Ovary (tissue), 9 donors: ENCODE results near the gene IFT25. TPM values are rescaled to one million over a fixed set of nuclear protein-coding genes. Genes with fewer than 3 reads are reported as not detected.

Experiments
- DNase-seq, 5 donors: peaks; one replicate each; pipeline ENCODE4 v3.0.0-alpha.2; 2019 to 2020
- H3K27ac ChIP-seq, 2 donors: fragments of 200-600 bp; one replicate each; pipeline versions ENCODE4 v1.5.1 to v1.8.0; 2019 to 2022
- H3K27me3 ChIP-seq: fragments of 200-600 bp; one replicate; pipeline ENCODE4 v1.8.0; 2022
- H3K36me3 ChIP-seq: fragments of 200-600 bp; sonication (generic); one replicate; pipeline ENCODE4 v1.5.1; 2019
- H3K4me1 ChIP-seq: one replicate; pipeline ENCODE4 v1.8.1; 2013; ENCODE audit warnings: mild to moderate bottlenecking, moderate library complexity; ENCODE audit not compliant: insufficient read depth
- H3K4me3 ChIP-seq: fragments of 200-600 bp; sonication (generic); one replicate; pipeline ENCODE4 v1.5.1; 2017
- H3K9me3 ChIP-seq, 2 donors: fragments of 200-600 bp in 1 of 2; sonication (generic) in 1 of 2; one replicate each; pipeline versions ENCODE4 v1.5.1 to v1.8.1; 2013 to 2019; ENCODE audit warnings: mild to moderate bottlenecking in 1 of 2, moderate library complexity in 1 of 2
- EP300 ChIP-seq: sonication (generic); formaldehyde crosslinking; IDR thresholded peaks from one replicate; pipeline ENCODE4 v1.6.1; 2017; ENCODE audit warnings: antibody characterized with exemption
- POLR2A ChIP-seq: fragments of 450-650 bp; IDR thresholded peaks from one replicate; pipeline ENCODE4 v1.6.1; 2017; ENCODE audit warnings: antibody characterized with exemption, mild to moderate bottlenecking, moderate library complexity
- WGBS, 3 donors: extraction: QIAGEN DNeasy Blood & Tissue Kit in 1 of 3; methylation state at CpG; one replicate each; pipeline versions ENCODE4 v1.1.5 to v1.1.7; 2013 to 2017; 5-methylcytosine and 5-hydroxymethylcytosine counted together
- intact Hi-C, 4 donors: fragments of 100-400 bp; cut with DNase I; formaldehyde crosslinking; loops; one replicate each; pipeline versions ENCODE4 v1.11.0 to v1.15.1; 2022 to 2023
- polyA plus RNA-seq, 2 donors: library from polyadenylated mRNA; stranded (reverse); fragments of 200-250 nt in 1 of 2; fragments of 350-450 nt in 1 of 2; fragmentation: Illumina TruSeq in 1 of 2; extraction: RNeasy Lipid Tissue Mini Kit (QIAGEN cat#74804) in 1 of 2; gene quantifications; one replicate each; pipeline ENCODE4 v1.2.3, GENCODE V29; 2013 to 2014
- total RNA-seq, 7 donors: library from RNA; depleted of rRNA in 2 of 7; stranded (reverse); fragments of >200 nt in 2 of 7; fragmentation: NEBNext Ultra II Directional in 3 of 7; extraction: Animal tissue kit (Norgen Biotek cat#: 25700) in 3 of 7; gene quantifications; one replicate each; pipeline versions ENCODE4 v1.1.0 to v1.2.4, GENCODE V29; 2016 to 2023
- TF ChIP-seq, protein P1 (sequence below), 3 donors: fragments of 450-650 bp in 2 of 3; fragments of 200-600 bp in 1 of 3; IDR thresholded peaks; one replicate each; pipeline versions ENCODE4 v1.5.1 to v1.8.0; 2016 to 2022; ENCODE audit warnings: antibody characterized with exemption in 3 of 3, mild to moderate bottlenecking in 1 of 3
- donor health status: DM: no; HTN: no; CAD: no; lungs with moderate emphysema.
- donor health status: DM: no; HTN: no; CAD: no.
- donor health status: Bipolar disorder and iron deficiency.
- donor health status: DM: yes; HTN: yes; CAD: no.
- donor health status: DM: no; HTN: no; CAD: no.
- donor health status: DM: yes; HTN: yes; CAD: no.

IFT25 gene
- total and polyA plus RNA-seq, 9 donors: 24.2 to 39.4 (median 28.5) TPM

DNA sequence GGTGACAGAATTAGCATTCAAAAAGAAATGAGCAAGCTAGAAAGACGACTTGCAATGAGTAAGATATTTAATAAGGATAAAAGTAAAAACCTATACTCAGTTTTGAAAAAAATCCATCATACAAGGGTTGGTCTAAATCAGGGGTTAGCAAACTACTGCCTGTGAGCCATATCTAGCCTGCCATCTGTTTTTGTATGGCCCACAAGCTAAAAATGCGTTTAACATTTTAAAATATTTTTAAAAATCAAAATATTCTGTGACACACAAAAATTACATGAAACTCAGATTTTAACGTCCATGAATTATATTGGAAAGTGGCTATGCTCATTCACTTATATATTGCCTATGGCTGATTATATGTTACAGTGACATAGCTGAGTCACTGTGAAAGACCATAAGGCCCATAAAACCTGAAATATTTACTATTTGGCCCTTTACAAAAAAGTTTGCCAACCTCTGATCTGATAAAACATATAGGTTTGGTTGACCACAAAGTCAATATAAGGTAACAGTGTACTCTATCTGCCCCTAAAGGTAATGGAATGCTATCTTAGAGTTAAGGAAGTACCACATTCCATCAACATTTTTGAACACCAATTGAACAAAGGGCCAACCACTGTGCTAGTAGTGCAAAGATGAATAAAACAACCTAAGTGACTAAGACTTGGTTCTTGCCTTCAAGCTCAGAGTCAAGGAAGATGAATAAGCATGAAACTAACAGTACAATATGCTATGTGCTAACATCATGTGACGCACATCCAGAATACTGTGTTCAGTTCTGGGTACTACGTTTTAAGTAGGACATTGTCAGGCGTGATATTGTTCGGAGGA lies 3.2 kb downstream of the IFT25 start:
- TF ChIP-seq, protein P1, sequence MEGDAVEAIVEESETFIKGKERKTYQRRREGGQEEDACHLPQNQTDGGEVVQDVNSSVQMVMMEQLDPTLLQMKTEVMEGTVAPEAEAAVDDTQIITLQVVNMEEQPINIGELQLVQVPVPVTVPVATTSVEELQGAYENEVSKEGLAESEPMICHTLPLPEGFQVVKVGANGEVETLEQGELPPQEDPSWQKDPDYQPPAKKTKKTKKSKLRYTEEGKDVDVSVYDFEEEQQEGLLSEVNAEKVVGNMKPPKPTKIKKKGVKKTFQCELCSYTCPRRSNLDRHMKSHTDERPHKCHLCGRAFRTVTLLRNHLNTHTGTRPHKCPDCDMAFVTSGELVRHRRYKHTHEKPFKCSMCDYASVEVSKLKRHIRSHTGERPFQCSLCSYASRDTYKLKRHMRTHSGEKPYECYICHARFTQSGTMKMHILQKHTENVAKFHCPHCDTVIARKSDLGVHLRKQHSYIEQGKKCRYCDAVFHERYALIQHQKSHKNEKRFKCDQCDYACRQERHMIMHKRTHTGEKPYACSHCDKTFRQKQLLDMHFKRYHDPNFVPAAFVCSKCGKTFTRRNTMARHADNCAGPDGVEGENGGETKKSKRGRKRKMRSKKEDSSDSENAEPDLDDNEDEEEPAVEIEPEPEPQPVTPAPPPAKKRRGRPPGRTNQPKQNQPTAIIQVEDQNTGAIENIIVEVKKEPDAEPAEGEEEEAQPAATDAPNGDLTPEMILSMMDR (IDR thresholded peaks at IDR 0.05): no peak
- no peak for TF ChIP-seq POLR2A
- TF ChIP-seq EP300: no peak
- Histone ChIP-seq H3K27ac (no peak overlapping the region), H3K9me3 (no peaks in the 10 kb centered on the region), H3K27me3 (no peaks in the 10 kb centered on the region), H3K4me1 (peaks cover 13% of the 10 kb centered on the region), H3K4me3 (no peak overlapping the region), H3K36me3 (no peaks in the 10 kb centered on the region)
- no peak for DNase-seq
- intact Hi-C loops: no loop called here
- 86 to 91% (median 87%) methylated on average over 7 of the region's 7 CpGs for WGBS, 3 donors

DNA sequence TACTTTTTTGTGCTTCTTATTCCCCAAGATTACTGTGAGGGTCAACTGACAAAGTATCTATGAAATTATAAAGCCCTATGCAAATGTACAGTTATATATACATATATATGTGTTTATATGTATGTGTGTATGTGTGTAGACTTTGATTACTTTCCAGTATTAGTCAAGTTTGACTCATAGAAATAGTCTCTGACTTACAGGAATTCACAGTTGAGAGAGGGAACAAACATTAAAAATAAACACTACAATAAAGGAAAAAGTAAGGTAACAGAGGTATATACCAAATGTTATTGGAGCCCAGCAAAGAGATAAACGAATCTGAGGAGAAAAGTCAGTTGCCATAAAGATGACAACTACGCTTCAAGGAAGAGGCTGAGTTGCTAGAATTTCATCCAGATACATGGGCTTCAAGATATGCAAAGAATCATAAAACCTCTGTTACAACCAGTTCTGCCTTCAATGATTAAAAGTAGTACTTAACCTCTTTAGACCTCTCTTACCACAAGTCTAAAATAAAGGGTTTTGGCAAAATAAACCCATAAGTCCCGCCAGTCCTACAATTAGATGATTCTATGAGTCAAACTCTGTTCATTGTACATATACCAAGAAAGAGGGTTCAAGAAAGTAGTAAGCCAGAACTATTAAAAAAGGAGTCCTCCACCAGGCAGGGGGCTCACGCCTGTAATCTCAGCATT lies 7.2 kb downstream of the IFT25 start:
- Histone ChIP-seq H3K9me3 (no peaks in the 10 kb centered on the region), H3K27me3 (no peaks in the 10 kb centered on the region), H3K27ac (no peak overlapping the region), H3K36me3 (no peaks in the 10 kb centered on the region), H3K4me1 (peaks cover 3% of the 10 kb centered on the region), H3K4me3 (no peak overlapping the region)
- intact Hi-C loops: no loop called here
- TF ChIP-seq POLR2A: no peak
- whole genome bisulfite sequencing, 3 donors: 64 to 72% (median 65%) methylated on average over 4 of the region's 4 CpGs
- no peak for DNase-seq

DNA sequence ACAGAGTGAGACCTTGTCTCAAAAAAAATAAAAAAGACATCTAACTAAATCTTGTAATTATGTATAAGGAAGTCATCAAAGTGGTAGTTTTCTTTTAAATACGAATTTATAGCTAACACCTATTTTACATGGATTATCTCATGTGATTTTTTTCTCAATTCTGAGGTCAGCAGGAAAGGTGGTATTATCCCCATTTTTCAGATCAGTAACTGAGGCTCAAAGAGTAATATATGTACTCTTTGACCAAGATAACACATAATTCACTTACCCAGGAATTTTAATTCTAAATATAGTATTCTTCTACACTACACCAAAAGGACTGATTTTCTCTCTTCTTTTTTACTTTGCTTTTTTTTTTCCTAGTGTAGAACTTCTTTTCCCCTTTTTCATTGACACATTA lies 9.1 kb downstream of the IFT25 start:
- Histone ChIP-seq H3K27me3 (no peaks in the 10 kb centered on the region), H3K36me3 (no peaks in the 10 kb centered on the region), H3K4me1 (peaks cover 3% of the 10 kb centered on the region), H3K27ac (no peak overlapping the region), H3K9me3 (no peaks in the 10 kb centered on the region), H3K4me3 (no peak overlapping the region)
- intact Hi-C loops: no loop called here
- 91 to 95% (median 95%) methylated on average over 1 of the region's 1 CpG for WGBS, 3 donors
- TF ChIP-seq EP300 (no peak), POLR2A (no peak)
- TF ChIP-seq, protein P1 (IDR thresholded peaks at IDR 0.05): no peak
- DNase-seq: no peak

DNA sequence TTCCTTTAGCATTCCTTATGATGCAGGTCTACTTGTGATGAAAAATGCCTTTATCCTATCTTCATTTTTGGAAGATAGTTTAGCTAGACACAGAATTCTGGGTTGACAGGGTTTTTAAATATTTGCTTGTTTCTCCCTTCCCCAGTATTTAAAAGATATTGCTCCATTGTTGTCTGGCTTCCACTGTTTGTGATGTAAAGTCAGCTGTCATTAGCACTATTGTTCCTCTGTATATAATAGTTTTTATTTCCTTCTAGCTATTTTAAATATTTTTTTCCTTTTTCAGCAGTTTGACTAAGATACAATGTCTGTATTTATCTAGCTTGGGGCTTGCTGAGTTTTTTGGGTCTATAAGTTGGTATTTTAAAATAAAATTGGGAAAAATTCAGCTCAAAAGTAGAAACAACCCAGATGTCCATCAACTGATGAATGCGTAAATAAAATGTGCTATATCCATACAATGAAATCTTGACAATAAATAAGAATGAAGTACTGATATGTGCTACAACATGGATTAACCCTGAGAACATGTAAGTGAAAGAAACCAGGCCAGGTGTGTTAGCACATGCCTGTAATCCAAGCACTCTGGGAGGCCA lies 11.2 kb downstream of the IFT25 start:
- intact Hi-C loops: no loop called here
- WGBS, 3 donors: 97 to 98% (median 97%) methylated on average over 1 of the region's 1 CpG
- TF ChIP-seq, protein P1 (IDR thresholded peaks at IDR 0.05): no peak
- TF ChIP-seq POLR2A: no peak
- no peak for TF ChIP-seq EP300
- H3K27ac ChIP-seq: no peak overlapping the region
- peaks cover 3% of the 10 kb centered on the region for H3K4me1 ChIP-seq
- no peaks in the 10 kb centered on the region for H3K9me3 ChIP-seq
- DNase-seq: no peak
- H3K27me3 ChIP-seq: no peaks in the 10 kb centered on the region
- H3K36me3 ChIP-seq: no peaks in the 10 kb centered on the region
- no peak overlapping the region for H3K4me3 ChIP-seq
